CD1c-positive myeloid dendritic cell (primary cell): ENCODE data around the gene FBXW4.

Experiments
- DNase-seq: peaks from one replicate; pipeline ENCODE4 v3.0.0-alpha.2; 2016; ENCODE audit errors: extremely low spot score

The FBXW4 gene

GRCh38 chr10:101567165-101568006 lies 127.6 kb downstream of the FBXW4 start:
- DNase-seq = no peak

- peak; percentile 10 for DNase-seq
These were observed 128.4 kb downstream of the FBXW4 start for GRCh38 chr10:101566333-101567164.

DNA sequence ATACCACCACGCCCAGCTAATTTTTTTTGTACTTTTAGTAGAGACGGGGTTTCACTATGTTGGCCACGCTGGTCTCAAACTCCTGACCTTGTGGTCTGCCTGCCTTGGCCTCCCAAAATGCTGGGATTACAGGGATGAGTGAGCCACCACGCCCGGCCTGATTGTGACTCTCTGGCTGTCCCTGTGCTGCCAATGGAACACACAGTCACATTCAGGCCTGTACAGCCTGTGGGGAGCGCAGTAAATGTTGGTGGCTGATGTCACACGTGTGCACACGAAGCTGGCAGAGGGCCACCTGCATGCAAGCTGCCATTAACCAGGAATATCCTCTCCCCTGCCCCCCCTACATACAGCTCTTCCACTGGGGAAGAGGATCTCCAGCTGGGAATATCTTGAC lies 129.0 kb downstream of the FBXW4 start:
- DNase-seq = no peak

DNA sequence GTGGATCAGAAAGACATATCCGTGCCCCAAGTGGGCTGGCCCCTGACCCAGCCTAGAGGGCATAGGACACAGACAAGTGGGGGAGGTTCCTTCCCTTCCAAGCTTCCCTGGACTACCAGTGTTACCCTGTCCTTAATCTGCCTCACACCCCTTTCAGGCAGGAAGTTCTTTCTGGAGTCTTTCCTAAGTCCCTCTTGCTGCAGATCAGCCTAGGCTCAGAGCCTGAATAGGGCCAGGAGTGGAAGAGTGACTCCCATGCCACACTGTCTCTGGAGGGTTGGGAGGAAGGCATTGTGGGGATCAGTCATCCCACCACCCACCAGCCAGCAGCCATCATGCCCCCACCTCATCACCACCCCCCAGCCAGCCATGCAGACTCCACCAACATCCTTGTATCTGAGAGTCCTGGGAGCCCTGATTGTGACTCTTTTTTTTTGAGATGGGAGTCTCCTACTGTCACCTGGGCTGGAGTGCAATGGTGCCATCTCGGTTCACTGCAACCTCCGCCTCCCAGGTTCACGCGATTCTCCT lies 129.5 kb downstream of the FBXW4 start:
- no peak for DNase-seq

DNA sequence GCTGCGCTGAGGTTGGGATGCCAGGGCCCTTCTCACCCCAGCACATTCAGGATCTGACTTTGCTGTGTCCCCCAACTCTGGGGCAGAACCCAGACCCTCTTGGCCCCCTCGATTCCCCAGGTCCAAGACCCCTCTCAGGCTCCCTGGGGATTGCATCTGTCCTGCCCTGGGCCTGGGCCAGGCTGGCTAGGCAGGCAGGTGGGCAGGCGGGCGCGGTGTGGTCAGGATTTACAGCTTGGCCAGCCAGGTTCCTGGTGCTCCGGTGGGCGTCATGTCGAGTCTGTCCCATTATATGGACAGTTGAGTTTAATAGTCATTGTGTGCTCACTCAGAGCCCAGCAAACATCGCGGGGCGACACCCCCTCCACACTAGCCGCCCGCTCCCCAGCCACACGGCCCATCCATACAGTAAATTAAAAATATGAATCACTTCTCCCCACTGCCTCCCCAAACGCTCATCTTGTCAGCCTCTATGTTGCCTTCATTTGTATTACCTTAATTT lies 130.4 kb downstream of the FBXW4 start:
- no peak for DNase-seq

DNA sequence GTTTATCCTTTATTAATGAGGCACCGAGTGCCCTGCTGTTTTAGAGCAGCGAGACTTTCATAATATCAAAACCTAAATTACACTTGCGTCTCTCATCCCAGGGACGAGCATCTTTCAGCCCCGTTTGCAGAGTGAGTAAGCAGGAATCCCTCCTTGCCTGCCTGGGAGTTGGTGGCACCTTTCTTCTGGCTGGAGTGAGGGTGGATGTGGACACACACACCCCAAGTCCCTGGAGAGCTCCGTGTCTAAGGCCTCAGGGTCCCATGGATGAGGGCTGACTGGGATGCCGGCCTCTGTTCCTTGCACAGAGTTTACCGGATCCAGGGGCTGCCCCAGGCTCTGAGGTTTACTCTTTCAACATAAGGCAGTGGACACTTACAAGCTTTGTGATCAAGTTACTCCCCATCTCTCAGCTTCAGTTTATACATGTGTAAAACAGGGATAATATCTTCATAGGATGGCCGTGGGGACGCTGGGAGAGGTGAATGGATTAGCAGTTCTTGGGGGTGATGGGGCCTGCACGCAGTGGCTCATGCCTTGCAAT lies 131.4 kb downstream of the FBXW4 start:
- DNase-seq = no peak

DNA sequence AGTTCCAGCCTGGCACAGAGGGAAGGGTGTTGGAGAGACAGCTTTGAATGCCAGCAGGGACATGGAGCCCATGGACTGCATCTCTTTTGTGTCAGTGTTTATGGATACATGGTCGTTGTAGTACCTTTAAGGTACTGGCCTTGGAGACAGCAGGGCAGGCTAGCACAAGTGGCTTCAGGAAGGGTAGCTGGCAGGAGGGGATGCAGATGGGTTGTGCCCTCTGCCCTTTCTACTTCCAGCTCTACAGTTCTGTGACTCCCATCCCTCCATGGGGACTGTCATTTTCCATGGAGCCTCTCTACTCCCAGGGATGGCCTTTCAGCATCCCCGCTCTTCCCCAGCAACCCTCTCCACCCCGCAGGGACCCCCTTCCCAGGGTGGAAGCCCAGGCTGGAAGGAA lies 132.0 kb downstream of the FBXW4 start:
- DNase-seq = no peak

- DNase-seq = no peak
These were observed 132.7 kb downstream of the FBXW4 start for GRCh38 chr10:101562231-101562630.

- no peak for DNase-seq
These were observed 133.7 kb downstream of the FBXW4 start for GRCh38 chr10:101561068-101561915.
